Karpas-422 (cell line): ENCODE results near the gene KIF18A. TPM values are rescaled to one million over a fixed set of nuclear protein-coding genes. Genes with fewer than 3 reads are reported as not detected.

Experiments
- DNase-seq: peaks from one replicate; pipeline ENCODE4 v3.0.0-alpha.2; 2015
- H2AFZ ChIP-seq: fragments of 200-600 bp; sonication (generic); 2 replicates; pipeline ENCODE4 v1.6.1; 2014; ENCODE audit warnings: antibody characterized with exemption, low read length, mixed read lengths
- H3K27ac ChIP-seq: fragments of 200-600 bp; sonication (generic); 2 replicates; pipeline ENCODE4 v1.5.1; 2014; ENCODE audit warnings: mild to moderate bottlenecking, low read length, moderate library complexity
- H3K27me3 ChIP-seq: fragments of 200-600 bp; sonication (generic); 2 replicates; pipeline ENCODE4 v1.6.1; 2014; ENCODE audit warnings: low read length, mixed read lengths
- H3K36me3 ChIP-seq: fragments of 200-600 bp; sonication (generic); 2 replicates; pipeline ENCODE4 v1.6.1; 2014; ENCODE audit warnings: low read length, mixed read lengths; ENCODE audit not compliant: insufficient read depth
- H3K4me1 ChIP-seq: fragments of 200-600 bp; sonication (generic); 2 replicates; pipeline ENCODE4 v1.6.1; 2014; ENCODE audit warnings: mild to moderate bottlenecking, low read length, mixed read lengths
- H3K4me2 ChIP-seq: fragments of 200-600 bp; sonication (generic); 2 replicates; pipeline ENCODE4 v1.6.1; 2014; ENCODE audit warnings: low read length, low read depth, mild to moderate bottlenecking; ENCODE audit not compliant: poor library complexity, severe bottlenecking
- H3K4me3 ChIP-seq: fragments of 200-600 bp; sonication (generic); 2 replicates; pipeline ENCODE4 v1.5.1; 2014; ENCODE audit warnings: mild to moderate bottlenecking, antibody characterized with exemption, low read length, mixed read lengths
- H3K79me2 ChIP-seq: fragments of 200-600 bp; sonication (generic); 2 replicates; pipeline ENCODE4 v1.6.1; 2014; ENCODE audit warnings: mild to moderate bottlenecking, low read length, mixed read lengths
- H3K9ac ChIP-seq: fragments of 200-600 bp; sonication (generic); 2 replicates; pipeline ENCODE4 v1.6.0; 2014; ENCODE audit warnings: low read length
- H3K9me2 ChIP-seq: fragments of 200-600 bp; sonication (generic), shearing (Covaris generic); replicated peaks from 2 replicates; pipeline ENCODE4 v1.6.0; 2014; ENCODE audit warnings: mild to moderate bottlenecking, low read length, moderate library complexity; ENCODE audit not compliant: insufficient read depth
- H3K9me3 ChIP-seq: fragments of 300-700, 200-600 bp; sonication (generic); 2 replicates; pipeline ENCODE4 v1.6.1; 2014; ENCODE audit warnings: low read length, mixed read lengths
- H4K20me1 ChIP-seq: fragments of 200-600 bp; sonication (generic); 2 replicates; pipeline ENCODE4 v1.6.1; 2014; ENCODE audit warnings: mild to moderate bottlenecking, antibody characterized with exemption, low read length, low read depth; ENCODE audit not compliant: insufficient read depth
- total RNA-seq: library from RNA; depleted of rRNA; stranded (reverse); fragments of >200 nt; shearing (Covaris generic); gene quantifications from 2 replicates; pipeline ENCODE4 v1.2.3, GENCODE V29; 2014; ENCODE audit warnings: low replicate concordance; rRNA removed

The KIF18A gene
- total RNA-seq: 16.5 and 30.7 TPM in 2 replicates

DNA sequence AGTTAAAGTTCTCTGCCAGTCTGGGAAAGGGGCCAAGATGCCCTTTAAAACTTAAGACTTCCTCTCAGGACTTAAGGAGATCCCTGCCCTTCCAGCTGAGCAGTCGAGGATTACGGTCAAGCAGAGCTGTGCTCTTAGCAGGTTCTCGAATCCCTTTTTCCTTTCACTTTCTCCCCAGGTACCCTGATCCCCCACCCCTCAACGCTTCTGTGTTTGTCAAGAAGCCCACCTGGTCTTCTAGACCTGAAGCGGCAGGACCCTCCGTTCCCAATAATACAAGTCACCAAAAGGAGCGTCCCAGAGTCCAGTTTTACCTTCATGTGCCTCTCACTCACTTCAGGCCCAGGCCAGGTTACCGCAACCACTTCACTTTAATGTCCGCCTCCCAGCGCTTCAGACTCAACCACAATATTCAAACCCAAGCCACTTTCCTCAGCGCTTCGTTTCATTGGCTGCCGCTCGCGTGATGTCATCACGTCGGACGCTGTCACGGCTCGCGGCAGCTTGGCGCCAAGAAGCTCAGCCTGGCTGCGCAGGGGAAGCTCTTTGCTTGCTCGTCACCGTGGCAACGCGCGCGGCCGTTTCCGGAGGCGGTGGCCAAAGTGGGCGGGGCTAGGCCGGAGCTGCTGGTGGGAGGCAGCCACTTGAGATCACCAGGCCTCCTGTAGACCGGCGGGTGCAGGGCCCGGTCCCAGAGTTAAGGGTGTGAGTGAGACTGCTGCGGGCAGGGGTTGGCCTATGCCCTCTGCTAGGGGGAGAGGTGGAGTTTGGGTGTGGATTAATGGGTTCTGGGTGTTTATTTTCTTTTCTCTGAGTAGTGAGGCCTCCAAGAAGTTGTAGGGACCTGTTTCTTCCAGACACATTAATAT is at the start of gene KIF18A, which contains the start of gene METTL15:
Gene KIF18A, minus strand, starts transcription at position 407 of the 869 bp plus-strand sequence. CDS start 10,209 bp downstream, outside the sequence.
Gene METTL15, plus strand, starts transcription at position 639 of the 869 bp plus-strand sequence. CDS start 4,947 bp downstream, outside the sequence.
- H3K36me3 ChIP-seq: peaks cover 5% of the 10 kb centered on the region; the same call in 1 of the 2 replicates
- peak; percentile 100 for DNase-seq
- peak within 1 kb of the TSS; percentile 81 for H3K27ac ChIP-seq
- H3K9ac ChIP-seq: peak within 1 kb of the TSS; percentile 88
- H3K4me3 ChIP-seq: peak within 1 kb of the TSS; percentile 97
- H3K27me3 ChIP-seq: no peaks in the 10 kb centered on the region
- peak within 1 kb of the TSS; percentile 93 for H3K4me2 ChIP-seq
- H4K20me1 ChIP-seq: no peaks in the 10 kb centered on the region
- H3K79me2 ChIP-seq: peaks cover 95% of the 10 kb centered on the region
- H2AFZ ChIP-seq: peak within 1 kb of the TSS; percentile 46; the same call in 1 of the 2 replicates
- no peaks in the 10 kb centered on the region for H3K9me2 ChIP-seq
- H3K4me1 ChIP-seq: peaks cover 65% of the 10 kb centered on the region
- no peaks in the 10 kb centered on the region for H3K9me3 ChIP-seq

DNA sequence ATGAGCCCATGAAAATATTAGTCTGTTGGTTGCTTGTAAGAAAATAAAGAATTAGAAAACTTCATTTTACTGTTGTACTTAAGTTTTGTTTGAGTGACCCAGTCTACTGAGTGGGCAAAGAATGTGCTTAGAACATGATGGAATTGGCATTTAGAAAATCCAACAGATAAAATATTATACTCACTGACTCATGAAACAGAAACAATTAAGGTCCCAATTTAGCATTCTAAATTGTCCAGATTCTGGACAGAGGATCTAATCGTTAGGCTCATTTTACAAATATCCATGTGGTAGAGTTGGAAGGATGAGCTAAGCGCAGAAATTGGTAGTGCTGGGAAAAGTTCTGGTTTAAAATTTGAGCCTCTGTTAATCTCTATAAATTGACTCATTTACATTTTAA is 45.6 kb upstream of the KIF18A start:
- H2AFZ ChIP-seq: no peak overlapping the region
- DNase-seq: no peak
- no peaks in the 10 kb centered on the region for H3K9me2 ChIP-seq
- no peak overlapping the region for H3K4me3 ChIP-seq
- no peaks in the 10 kb centered on the region for H3K9me3 ChIP-seq
- H3K4me2 ChIP-seq: no peak overlapping the region
- H4K20me1 ChIP-seq: no peaks in the 10 kb centered on the region
- H3K27me3 ChIP-seq: no peaks in the 10 kb centered on the region
- H3K9ac ChIP-seq: no peak overlapping the region
- H3K4me1 ChIP-seq: no peaks in the 10 kb centered on the region
- H3K79me2 ChIP-seq: peaks cover 36% of the 10 kb centered on the region
- H3K27ac ChIP-seq: no peak overlapping the region
- peaks cover 3% of the 10 kb centered on the region for H3K36me3 ChIP-seq

DNA sequence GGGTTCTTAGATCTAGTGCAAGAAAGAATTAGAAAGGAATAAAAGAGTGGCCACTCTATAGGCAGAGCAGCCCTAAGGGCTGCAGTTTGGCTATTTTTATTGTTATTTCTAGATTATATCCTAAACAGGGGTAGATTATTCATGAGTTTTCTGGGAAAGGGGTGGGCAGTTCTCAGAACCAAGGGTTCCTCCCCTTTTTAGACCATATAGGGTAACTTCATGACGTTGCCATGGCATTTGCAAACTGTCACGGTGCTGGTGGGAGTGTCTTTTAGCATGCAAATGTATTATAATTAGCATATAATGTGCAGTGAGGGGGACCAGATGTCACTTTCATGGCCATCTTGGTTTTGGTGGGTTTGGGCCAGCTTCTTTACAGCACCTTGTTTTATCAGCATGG is 44.8 kb upstream of the KIF18A start:
- no peaks in the 10 kb centered on the region for H4K20me1 ChIP-seq
- H3K79me2 ChIP-seq: peaks cover 40% of the 10 kb centered on the region
- no peaks in the 10 kb centered on the region for H3K9me2 ChIP-seq
- no peaks in the 10 kb centered on the region for H3K27me3 ChIP-seq
- no peak overlapping the region for H3K9ac ChIP-seq
- no peak overlapping the region for H3K27ac ChIP-seq
- no peak overlapping the region for H3K4me2 ChIP-seq
- H2AFZ ChIP-seq: no peak overlapping the region
- DNase-seq: no peak
- H3K4me1 ChIP-seq: no peaks in the 10 kb centered on the region
- no peak overlapping the region for H3K4me3 ChIP-seq
- H3K36me3 ChIP-seq: peaks cover 3% of the 10 kb centered on the region
- no peaks in the 10 kb centered on the region for H3K9me3 ChIP-seq

DNA sequence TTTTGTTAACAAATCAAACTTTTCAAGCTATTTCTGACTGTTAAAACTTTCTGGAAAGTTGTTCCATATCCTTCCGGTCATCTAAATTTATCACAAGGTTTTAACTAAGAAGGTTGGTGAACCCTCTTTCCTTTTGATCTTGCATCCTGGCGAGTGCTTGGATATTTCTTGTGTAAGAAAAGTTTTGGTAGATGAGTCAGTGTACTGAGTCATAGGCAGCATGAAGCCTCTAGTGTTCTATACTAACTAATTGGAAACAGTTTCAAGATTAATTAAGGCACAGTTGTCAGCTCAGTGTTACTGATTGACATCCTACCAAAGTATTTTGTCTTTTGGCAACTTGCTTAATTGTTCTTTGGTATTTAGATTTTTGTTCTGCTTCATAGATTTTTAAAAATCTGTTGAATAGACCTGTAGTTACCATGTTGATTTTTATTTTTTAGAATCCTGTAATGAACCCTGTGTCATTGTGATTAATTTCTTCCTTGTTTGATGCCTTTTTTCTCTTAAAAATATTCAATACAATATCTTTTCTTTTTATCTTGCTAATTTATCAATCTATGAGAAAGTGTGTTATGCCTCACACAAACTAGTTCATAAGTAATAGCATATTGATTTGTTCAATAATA is 38.3 kb upstream of the KIF18A start:
- Histone ChIP-seq H3K9ac (no peak overlapping the region), H3K36me3 (0 out of 2 replicates have a peak, but pooled peaks cover 3% of the 10 kb centered on the region), H3K79me2 (peaks cover 19% of the 10 kb centered on the region), H4K20me1 (no peaks in the 10 kb centered on the region), H3K27me3 (no peaks in the 10 kb centered on the region), H3K4me2 (no peak overlapping the region), H2AFZ (no peak overlapping the region), H3K9me2 (0 out of 2 replicates have a peak, but pooled peaks cover 4% of the 10 kb centered on the region), H3K27ac (no peak overlapping the region), H3K4me1 (no peaks in the 10 kb centered on the region), H3K4me3 (no peak overlapping the region), H3K9me3 (no peaks in the 10 kb centered on the region)
- no peak for DNase-seq

DNA sequence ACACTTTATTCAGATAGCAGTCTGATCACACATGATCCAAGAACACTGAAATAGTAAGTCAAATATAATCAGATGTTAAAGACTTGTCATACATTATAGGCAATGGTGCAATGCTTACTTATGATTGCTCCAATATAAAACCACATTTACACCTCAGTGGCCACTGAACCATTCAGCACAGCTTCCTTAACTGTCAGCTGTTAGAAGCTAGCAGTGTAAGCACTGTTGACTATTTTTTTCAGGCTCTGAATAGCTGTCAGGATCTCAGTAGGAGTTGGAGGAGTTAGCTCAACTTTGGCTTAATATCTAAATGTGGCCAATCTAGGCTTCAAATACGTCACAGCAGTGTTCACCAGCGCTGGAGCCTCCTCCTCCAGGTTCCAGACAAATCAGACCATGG is 36.9 kb upstream of the KIF18A start:
- H3K9me2 ChIP-seq: 0 out of 2 replicates have a peak, but pooled peaks cover 4% of the 10 kb centered on the region
- H4K20me1 ChIP-seq: no peaks in the 10 kb centered on the region
- no peak overlapping the region for H2AFZ ChIP-seq
- no peak overlapping the region for H3K4me3 ChIP-seq
- 0 out of 2 replicates have a peak, but pooled peaks cover 3% of the 10 kb centered on the region for H3K36me3 ChIP-seq
- no peaks in the 10 kb centered on the region for H3K27me3 ChIP-seq
- H3K9ac ChIP-seq: no peak overlapping the region
- peaks cover 19% of the 10 kb centered on the region for H3K79me2 ChIP-seq
- no peak for DNase-seq
- no peaks in the 10 kb centered on the region for H3K9me3 ChIP-seq
- H3K27ac ChIP-seq: no peak overlapping the region
- H3K4me1 ChIP-seq: no peaks in the 10 kb centered on the region
- no peak overlapping the region for H3K4me2 ChIP-seq

- no peak overlapping the region for H3K9ac ChIP-seq
- H4K20me1 ChIP-seq: no peaks in the 10 kb centered on the region
- H3K36me3 ChIP-seq: peaks cover 13% of the 10 kb centered on the region; the same call in 1 of the 2 replicates
- no peaks in the 10 kb centered on the region for H3K27me3 ChIP-seq
- H2AFZ ChIP-seq: no peak overlapping the region
- 0 out of 2 replicates have a peak, but pooled peaks cover 4% of the 10 kb centered on the region for H3K9me2 ChIP-seq
- H3K4me1 ChIP-seq: no peaks in the 10 kb centered on the region
- no peak overlapping the region for H3K27ac ChIP-seq
- H3K9me3 ChIP-seq: 0 out of 2 replicates have a peak, but pooled peaks cover 2% of the 10 kb centered on the region
- H3K4me3 ChIP-seq: no peak overlapping the region
- peaks cover 11% of the 10 kb centered on the region for H3K79me2 ChIP-seq
- no peak for DNase-seq
- H3K4me2 ChIP-seq: no peak overlapping the region
These were observed 34.8 kb upstream of the KIF18A start for GRCh38 chr11:28142724-28143123.

DNA sequence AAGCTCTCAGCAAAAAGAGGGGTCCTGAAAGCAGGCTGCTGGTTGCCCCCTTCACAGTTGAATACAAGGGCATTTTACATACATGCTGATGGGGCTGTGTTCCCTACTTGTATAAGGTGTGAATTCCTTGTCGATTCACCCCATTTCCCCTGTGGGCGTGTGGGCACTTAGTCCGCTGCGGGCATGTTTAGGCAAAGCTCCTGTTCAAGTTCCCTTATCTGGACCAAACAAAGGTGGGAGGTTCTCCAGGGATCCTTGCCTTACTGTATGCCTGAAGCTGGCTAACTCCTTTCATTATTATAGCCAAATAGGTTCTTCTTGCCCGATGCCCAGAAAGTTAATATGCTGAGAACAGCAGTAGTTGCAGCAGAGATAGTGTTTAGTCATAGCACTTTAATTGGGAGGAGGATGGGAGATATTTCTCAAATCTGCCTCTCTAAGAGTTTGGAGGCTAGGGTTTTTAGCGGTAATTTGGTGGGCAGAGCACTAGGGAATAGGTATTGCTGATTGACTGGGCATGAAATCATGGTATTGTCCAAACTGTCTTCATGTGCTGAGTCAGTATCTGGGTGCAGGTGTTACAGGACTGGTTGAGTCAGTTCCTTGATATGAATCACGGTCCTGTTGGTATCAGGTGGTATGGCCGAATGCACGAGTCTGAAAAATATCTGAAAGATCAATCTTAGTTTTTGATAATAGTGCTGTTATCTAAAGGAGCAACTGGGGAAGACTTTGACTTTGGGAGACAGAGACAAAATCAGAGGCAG is 32.9 kb upstream of the KIF18A start:
- Histone ChIP-seq H3K27me3 (no peaks in the 10 kb centered on the region), H3K9ac (no peak overlapping the region), H3K9me3 (peaks cover 12% of the 10 kb centered on the region; the same call in 1 of the 2 replicates), H3K4me2 (no peak overlapping the region), H3K27ac (no peak overlapping the region), H3K4me3 (no peak overlapping the region), H3K9me2 (0 out of 2 replicates have a peak, but pooled peaks cover 2% of the 10 kb centered on the region), H2AFZ (no peak overlapping the region), H3K4me1 (no peaks in the 10 kb centered on the region), H4K20me1 (no peaks in the 10 kb centered on the region), H3K36me3 (peaks cover 24% of the 10 kb centered on the region), H3K79me2 (peaks cover 6% of the 10 kb centered on the region)
- no peak for DNase-seq
